ENCODE data around the gene TAC3.

Gene TAC3

DNA sequence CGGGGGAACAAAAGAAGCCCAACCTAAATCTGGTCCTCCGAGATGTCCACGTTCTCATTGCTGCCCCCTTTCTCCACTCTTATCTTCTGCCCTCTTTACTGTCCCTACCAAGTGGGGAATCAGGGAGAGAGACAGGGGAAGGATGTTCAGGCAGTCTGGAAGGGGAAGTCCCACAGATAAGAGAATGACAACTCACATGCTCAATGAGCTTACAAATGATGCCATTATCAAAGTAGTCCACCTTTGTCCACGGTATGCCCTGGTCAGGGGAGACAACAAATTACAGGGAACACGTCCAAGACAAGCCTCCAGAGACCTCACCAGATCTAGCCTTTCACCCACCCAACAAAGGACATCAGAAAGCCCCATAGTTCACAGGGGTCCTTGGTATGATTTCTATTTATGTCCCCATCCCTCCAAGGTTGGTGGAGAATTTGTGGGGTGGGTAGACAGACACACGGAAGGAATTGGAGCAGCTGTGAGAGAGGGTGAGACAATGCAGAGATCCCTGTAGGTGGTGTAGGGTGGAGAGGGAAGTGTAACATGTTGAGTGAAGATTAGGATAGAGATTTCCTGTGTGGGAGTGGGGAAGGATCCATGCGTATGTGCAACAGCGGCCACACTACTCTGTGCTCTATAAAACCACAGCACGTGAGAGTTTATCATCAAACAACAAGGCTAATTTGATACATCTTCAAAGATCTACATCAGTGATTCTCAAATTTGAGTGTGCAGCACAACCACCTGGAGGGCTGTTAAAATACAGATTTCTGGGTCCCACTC is 22.9 kb upstream of the TAC3 start:
- no peaks in the 10 kb centered on the region for H4K20me1 ChIP-seq (ENCODE audit: control insufficient read depth, insufficient read depth, low read depth, low read length)
- no peaks in the 10 kb centered on the region for H3K9me2 ChIP-seq (replicated peaks; ENCODE audit: control insufficient read depth, low read length)
- no peak for TF ChIP-seq EZH2phosphoT487 (IDR thresholded peaks at IDR 0.05; ENCODE audit: borderline replicate concordance, low read length)
- TF ChIP-seq, protein P1, sequence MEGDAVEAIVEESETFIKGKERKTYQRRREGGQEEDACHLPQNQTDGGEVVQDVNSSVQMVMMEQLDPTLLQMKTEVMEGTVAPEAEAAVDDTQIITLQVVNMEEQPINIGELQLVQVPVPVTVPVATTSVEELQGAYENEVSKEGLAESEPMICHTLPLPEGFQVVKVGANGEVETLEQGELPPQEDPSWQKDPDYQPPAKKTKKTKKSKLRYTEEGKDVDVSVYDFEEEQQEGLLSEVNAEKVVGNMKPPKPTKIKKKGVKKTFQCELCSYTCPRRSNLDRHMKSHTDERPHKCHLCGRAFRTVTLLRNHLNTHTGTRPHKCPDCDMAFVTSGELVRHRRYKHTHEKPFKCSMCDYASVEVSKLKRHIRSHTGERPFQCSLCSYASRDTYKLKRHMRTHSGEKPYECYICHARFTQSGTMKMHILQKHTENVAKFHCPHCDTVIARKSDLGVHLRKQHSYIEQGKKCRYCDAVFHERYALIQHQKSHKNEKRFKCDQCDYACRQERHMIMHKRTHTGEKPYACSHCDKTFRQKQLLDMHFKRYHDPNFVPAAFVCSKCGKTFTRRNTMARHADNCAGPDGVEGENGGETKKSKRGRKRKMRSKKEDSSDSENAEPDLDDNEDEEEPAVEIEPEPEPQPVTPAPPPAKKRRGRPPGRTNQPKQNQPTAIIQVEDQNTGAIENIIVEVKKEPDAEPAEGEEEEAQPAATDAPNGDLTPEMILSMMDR (IDR thresholded peaks at IDR 0.05; ENCODE audit: low read depth, low read length, poor library complexity, severe bottlenecking): no peak
- H3K4me2 ChIP-seq (ENCODE audit: low read length): no peak overlapping the region
- no peaks in the 10 kb centered on the region for H3K4me1 ChIP-seq (ENCODE audit: control insufficient read depth, low read length)
- H3K27ac ChIP-seq (ENCODE audit: low read depth, low read length): no peak overlapping the region
- no peaks in the 10 kb centered on the region for H3K9me3 ChIP-seq (ENCODE audit: control insufficient read depth, insufficient read depth, low read length)
- H3K4me3 ChIP-seq (ENCODE audit: low read length): no peak overlapping the region
- no peaks in the 10 kb centered on the region for H3F3A ChIP-seq (ENCODE audit: control insufficient read depth, insufficient read depth)
- no peaks in the 10 kb centered on the region for H3K36me3 ChIP-seq (ENCODE audit: control insufficient read depth, low read length)
- no peaks in the 10 kb centered on the region for H3K79me2 ChIP-seq (ENCODE audit: control insufficient read depth, low read length)
- peaks cover 19% of the 10 kb centered on the region; the same call in 1 of the 2 replicates for H3K27me3 ChIP-seq (ENCODE audit: control insufficient read depth, low read length)

DNA sequence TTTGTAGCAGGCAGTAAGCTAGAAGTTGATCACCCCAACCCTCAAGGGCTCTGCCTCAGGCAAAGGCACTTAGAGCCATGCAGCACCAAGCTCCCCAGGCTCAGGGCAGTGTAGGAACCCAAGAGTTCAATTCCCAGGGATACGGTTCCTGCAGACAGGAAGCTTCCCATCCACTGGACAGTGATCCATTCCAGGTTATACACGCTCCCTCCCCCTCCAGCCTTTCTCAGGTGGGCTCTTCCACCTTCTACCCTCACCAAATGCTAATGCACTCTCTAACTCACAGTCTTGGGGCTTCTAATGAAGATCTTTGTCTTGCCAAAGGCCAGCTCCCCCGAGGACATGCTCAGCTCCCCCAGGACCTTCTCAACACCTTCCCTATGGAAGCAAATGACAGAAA is 20.9 kb upstream of the TAC3 start:
- peaks cover 5% of the 10 kb centered on the region; the same call in 1 of the 2 replicates for H3K27me3 ChIP-seq (ENCODE audit: control insufficient read depth, low read length)
- no peaks in the 10 kb centered on the region for H3K36me3 ChIP-seq (ENCODE audit: control insufficient read depth, low read length)
- H3K4me2 ChIP-seq (ENCODE audit: low read length): no peak overlapping the region
- H3K4me1 ChIP-seq (ENCODE audit: control insufficient read depth, low read length): no peaks in the 10 kb centered on the region
- H3K9me3 ChIP-seq (ENCODE audit: control insufficient read depth, insufficient read depth, low read length): no peaks in the 10 kb centered on the region
- H4K20me1 ChIP-seq (ENCODE audit: control insufficient read depth, insufficient read depth, low read depth, low read length): no peaks in the 10 kb centered on the region
- no peak overlapping the region for H3K27ac ChIP-seq (ENCODE audit: low read depth, low read length)
- TF ChIP-seq EZH2phosphoT487 (IDR thresholded peaks at IDR 0.05; ENCODE audit: borderline replicate concordance, low read length): no peak
- TF ChIP-seq, protein P1 (IDR thresholded peaks at IDR 0.05; ENCODE audit: low read depth, low read length, poor library complexity, severe bottlenecking): no peak
- H3K9me2 ChIP-seq (replicated peaks; ENCODE audit: control insufficient read depth, low read length): no peaks in the 10 kb centered on the region
- no peaks in the 10 kb centered on the region for H3K79me2 ChIP-seq (ENCODE audit: control insufficient read depth, low read length)
- no peaks in the 10 kb centered on the region for H3F3A ChIP-seq (ENCODE audit: control insufficient read depth, insufficient read depth)
- H3K4me3 ChIP-seq (ENCODE audit: low read length): no peak overlapping the region

DNA sequence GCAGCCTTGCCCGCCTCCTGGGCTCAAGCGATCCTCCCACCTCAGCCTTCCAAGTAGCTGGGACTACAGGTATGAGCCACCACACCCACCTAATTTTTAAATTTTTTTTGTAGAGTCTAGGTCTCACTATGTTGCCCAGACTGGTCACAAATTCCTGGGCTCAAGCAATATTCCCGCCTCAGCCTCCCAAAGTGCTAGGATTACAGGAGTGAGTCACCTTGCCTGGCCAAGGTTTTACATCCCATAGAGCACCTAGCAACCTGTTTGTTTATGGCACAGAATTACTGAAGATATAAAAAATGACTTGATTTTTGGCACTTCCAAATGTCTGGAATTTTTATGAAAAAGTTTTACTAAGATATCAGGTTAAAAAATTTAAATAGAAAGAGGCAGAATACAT is 17.1 kb upstream of the TAC3 start:
- Histone ChIP-seq H3F3A (ENCODE audit: control insufficient read depth, insufficient read depth) (no peaks in the 10 kb centered on the region), H3K9me3 (ENCODE audit: control insufficient read depth, insufficient read depth, low read length) (no peaks in the 10 kb centered on the region), H3K79me2 (ENCODE audit: control insufficient read depth, low read length) (no peaks in the 10 kb centered on the region), H4K20me1 (ENCODE audit: control insufficient read depth, insufficient read depth, low read depth, low read length) (no peaks in the 10 kb centered on the region), H3K27ac (ENCODE audit: low read depth, low read length) (no peak overlapping the region), H3K9me2 (replicated peaks; ENCODE audit: control insufficient read depth, low read length) (no peaks in the 10 kb centered on the region), H3K36me3 (ENCODE audit: control insufficient read depth, low read length) (no peaks in the 10 kb centered on the region), H3K4me1 (ENCODE audit: control insufficient read depth, low read length) (peaks cover 14% of the 10 kb centered on the region), H3K27me3 (ENCODE audit: control insufficient read depth, low read length) (no peaks in the 10 kb centered on the region), H3K4me2 (ENCODE audit: low read length) (no peak overlapping the region), H3K4me3 (ENCODE audit: low read length) (no peak overlapping the region)
- no peak for TF ChIP-seq EZH2phosphoT487 (IDR thresholded peaks at IDR 0.05; ENCODE audit: borderline replicate concordance, low read length)
- TF ChIP-seq, protein P1 (IDR thresholded peaks at IDR 0.05; ENCODE audit: low read depth, low read length, poor library complexity, severe bottlenecking): no peak

Measured in DOHH2 (cell line).